Keratinocyte (primary cell): ENCODE data around the gene IDH1. TPM values are rescaled to one million over a fixed set of nuclear protein-coding genes. Genes with fewer than 3 reads are reported as not detected.

Source experiments
- DNase-seq: peaks from one replicate; pipeline ENCODE4 v3.0.0-alpha.2; 2011; ENCODE audit warnings: low read depth, missing footprints, low spot score
- FAIRE-seq: peaks from 2 replicates; lab custom pipeline; 2011; peaks lifted over from hg19 to GRCh38; lab: Jason Lieb, UNC
- H2AFZ ChIP-seq: 2 replicates; pipeline ENCODE4 v1.6.0; 2012; ENCODE audit warnings: low read length, control low read depth, inconsistent platforms; ENCODE audit not compliant: control insufficient read depth
- H3K27ac ChIP-seq: 2 replicates; pipeline ENCODE4 v1.5.1; 2011; ENCODE audit warnings: low read length; ENCODE audit not compliant: control insufficient read depth, insufficient read depth
- H3K27me3 ChIP-seq: 3 replicates; pipeline ENCODE4 v1.6.0; 2011; ENCODE audit warnings: low read length; ENCODE audit not compliant: control insufficient read depth, insufficient read depth; ENCODE audit errors: extremely low read depth
- H3K36me3 ChIP-seq, 2 experiments: 2 replicates in 1 of 2; 3 replicates in 1 of 2; pipeline ENCODE4 v1.5.1; 2011; ENCODE audit warnings: low read length in 2 of 2, mild to moderate bottlenecking in 1 of 2; ENCODE audit not compliant: control insufficient read depth in 2 of 2, insufficient read depth in 2 of 2; ENCODE audit errors: extremely low read depth in 1 of 2
- H3K4me1 ChIP-seq: 3 replicates; pipeline ENCODE4 v1.5.1; 2011; ENCODE audit warnings: low read length; ENCODE audit not compliant: control insufficient read depth, insufficient read depth; ENCODE audit errors: extremely low read depth
- H3K4me2 ChIP-seq: 3 replicates; pipeline ENCODE4 v1.6.0; 2011; ENCODE audit warnings: low read depth, low read length; ENCODE audit not compliant: control insufficient read depth, insufficient read depth; ENCODE audit errors: extremely low read depth
- H3K4me3 ChIP-seq, 3 experiments: fragments of 200-600 bp in 1 of 3; sonication (generic) in 1 of 3; 2 replicates in 2 of 3; 3 replicates in 1 of 3; pipeline ENCODE4 v1.5.1; 2011 to 2016; ENCODE audit warnings: low read length in 3 of 3, mild to moderate bottlenecking in 3 of 3, control low read depth in 2 of 3, inconsistent platforms in 1 of 3, low read depth in 1 of 3, mixed read lengths in 1 of 3, mixed run types in 1 of 3, moderate library complexity in 1 of 3; ENCODE audit not compliant: control insufficient read depth in 2 of 3, insufficient read depth in 2 of 3; ENCODE audit errors: extremely low read depth in 1 of 3
- H3K79me2 ChIP-seq: 2 replicates; pipeline ENCODE4 v1.6.0; 2012; ENCODE audit warnings: low read length; ENCODE audit not compliant: control insufficient read depth, insufficient read depth
- H3K9ac ChIP-seq: 3 replicates; pipeline ENCODE4 v1.6.0; 2011; ENCODE audit warnings: low read length; ENCODE audit not compliant: control insufficient read depth, insufficient read depth; ENCODE audit errors: extremely low read depth
- H3K9me1 ChIP-seq: 3 replicates; pipeline ENCODE4 v1.6.0; 2011; ENCODE audit warnings: low read length; ENCODE audit not compliant: control insufficient read depth, insufficient read depth; ENCODE audit errors: extremely low read depth
- H3K9me3 ChIP-seq: 2 replicates; pipeline ENCODE4 v1.5.1; 2012; ENCODE audit warnings: low read depth, low read length; ENCODE audit not compliant: control insufficient read depth
- H4K20me1 ChIP-seq: 3 replicates; pipeline ENCODE4 v1.6.0; 2011; ENCODE audit warnings: low read length; ENCODE audit not compliant: control insufficient read depth, insufficient read depth; ENCODE audit errors: extremely low read depth
- EZH2 ChIP-seq: IDR thresholded peaks from one replicate; pipeline ENCODE4 v1.6.1; 2012; ENCODE audit warnings: inconsistent platforms, mild to moderate bottlenecking, low read length, moderate library complexity
- dilution Hi-C: fragments of 300-500 bp; cut with MboI; formaldehyde crosslinking; loops from one replicate; pipeline ENCODE4 v1.7.0; 2020; ENCODE audit warnings: low sequenced_read_pairs; ENCODE audit not compliant: extremely low pct_ligation_motif_present
- polyA plus RNA-seq, 5 experiments: library from polyadenylated mRNA; depleted of rRNA in 3 of 5; stranded (reverse) in 3 of 5; stranded (forward) in 1 of 5; unstranded in 1 of 5; fragments of >200 nt; gene quantifications; 1 replicate in 1 of 5; 2 replicates in 3 of 5; 3 replicates in 1 of 5; pipeline versions ENCODE4 v1.2.1 to v1.2.3, GENCODE V29; 2011 to 2012; ENCODE audit warnings: missing spikeins in 2 of 5, low read depth in 1 of 5, low replicate concordance in 1 of 5
- TF ChIP-seq, protein P1 (sequence below), 3 experiments: IDR thresholded peaks in 1 of 3; conservative IDR thresholded peaks in 1 of 3; optimal IDR thresholded peaks in 1 of 3; 2 replicates in 2 of 3; 3 replicates in 1 of 3; pipeline versions ENCODE3 to v1.5.1; 2011; ENCODE audit warnings: low read length in 3 of 3, mild to moderate bottlenecking in 3 of 3, moderate library complexity in 2 of 3, control low read depth in 1 of 3, inconsistent platforms in 1 of 3; ENCODE audit not compliant: insufficient read depth in 2 of 3; ENCODE audit errors: extremely low read depth in 1 of 3

IDH1 gene
- polyA plus RNA-seq, 1 donor (not counting 4 experiments of a cell fraction or from before 2014, with no cell fraction given), result 160 TPM

DNA sequence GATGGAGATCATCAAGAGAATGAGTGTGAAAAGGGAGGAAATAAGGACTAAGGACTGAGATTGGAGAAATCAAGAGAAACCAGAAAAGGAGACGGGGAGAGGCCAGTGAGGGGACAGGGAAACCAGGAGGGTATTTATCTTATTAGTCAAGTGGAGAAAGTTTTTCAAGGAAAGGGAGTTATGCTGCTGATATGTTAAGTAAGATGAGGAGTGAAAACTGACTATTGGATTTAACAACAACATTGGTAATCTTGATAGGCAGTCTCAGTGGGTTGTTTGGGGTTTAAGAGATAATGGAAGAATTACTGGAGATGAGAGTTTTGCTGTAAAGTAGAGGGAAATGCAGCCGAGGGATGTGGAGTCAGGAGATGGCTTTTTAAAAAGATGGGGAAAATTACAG lies 41.7 kb upstream of the IDH1 start:
- no peaks in the 10 kb centered on the region for H3K9me3 ChIP-seq
- no peak overlapping the region for H3K27ac ChIP-seq
- H3K4me2 ChIP-seq, result no peak overlapping the region
- no peak overlapping the region for H3K4me3 ChIP-seq
- no peak for DNase-seq
- no peaks in the 10 kb centered on the region for H3K9me1 ChIP-seq
- H3K9ac ChIP-seq, result no peak overlapping the region
- FAIRE-seq, result no peak
- H2AFZ ChIP-seq, result no peak overlapping the region
- no peaks in the 10 kb centered on the region for H4K20me1 ChIP-seq
- no peaks in the 10 kb centered on the region for H3K79me2 ChIP-seq
- no peaks in the 10 kb centered on the region for H3K27me3 ChIP-seq
- peaks cover 16% of the 10 kb centered on the region for H3K4me1 ChIP-seq
- no peak for TF ChIP-seq EZH2
- TF ChIP-seq, protein P1, sequence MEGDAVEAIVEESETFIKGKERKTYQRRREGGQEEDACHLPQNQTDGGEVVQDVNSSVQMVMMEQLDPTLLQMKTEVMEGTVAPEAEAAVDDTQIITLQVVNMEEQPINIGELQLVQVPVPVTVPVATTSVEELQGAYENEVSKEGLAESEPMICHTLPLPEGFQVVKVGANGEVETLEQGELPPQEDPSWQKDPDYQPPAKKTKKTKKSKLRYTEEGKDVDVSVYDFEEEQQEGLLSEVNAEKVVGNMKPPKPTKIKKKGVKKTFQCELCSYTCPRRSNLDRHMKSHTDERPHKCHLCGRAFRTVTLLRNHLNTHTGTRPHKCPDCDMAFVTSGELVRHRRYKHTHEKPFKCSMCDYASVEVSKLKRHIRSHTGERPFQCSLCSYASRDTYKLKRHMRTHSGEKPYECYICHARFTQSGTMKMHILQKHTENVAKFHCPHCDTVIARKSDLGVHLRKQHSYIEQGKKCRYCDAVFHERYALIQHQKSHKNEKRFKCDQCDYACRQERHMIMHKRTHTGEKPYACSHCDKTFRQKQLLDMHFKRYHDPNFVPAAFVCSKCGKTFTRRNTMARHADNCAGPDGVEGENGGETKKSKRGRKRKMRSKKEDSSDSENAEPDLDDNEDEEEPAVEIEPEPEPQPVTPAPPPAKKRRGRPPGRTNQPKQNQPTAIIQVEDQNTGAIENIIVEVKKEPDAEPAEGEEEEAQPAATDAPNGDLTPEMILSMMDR (optimal IDR thresholded peaks at IDR 0.05 in 1 of 3, IDR thresholded peaks at IDR 0.05 in 1 of 3, conservative IDR thresholded peaks at IDR 0.05 in 1 of 3; ENCODE audit: extremely low read depth in 1 of 3, insufficient read depth in 2 of 3, low read length in 3 of 3), result no peak
- dilution Hi-C loops, result no loop called here
- H3K36me3 ChIP-seq, result peaks cover 4 to 16% of the 10 kb centered on the region in 2 experiments

DNA sequence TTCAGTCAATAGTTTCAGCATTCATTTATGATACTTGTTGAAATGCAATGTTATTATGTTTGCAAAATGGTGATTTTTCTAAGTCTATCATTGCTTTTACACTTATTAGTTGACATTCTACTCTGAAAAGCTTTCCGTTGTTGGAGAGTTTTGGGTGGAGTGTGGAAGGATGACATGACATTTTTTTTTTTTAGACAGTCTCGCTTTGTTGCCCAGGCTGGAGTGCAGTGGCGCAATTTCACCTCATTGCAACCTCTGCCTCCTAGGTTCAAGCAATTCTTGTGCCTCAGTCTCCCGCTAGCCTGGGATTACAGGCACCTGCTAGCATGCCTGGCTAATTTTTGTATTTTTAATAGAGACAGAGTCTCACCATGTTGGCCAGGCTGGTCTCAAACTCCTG lies 41.0 kb upstream of the IDH1 start:
- H3K9me1 ChIP-seq, result no peaks in the 10 kb centered on the region
- no peaks in the 10 kb centered on the region for H4K20me1 ChIP-seq
- DNase-seq (no peak), FAIRE-seq (no peak)
- no peak overlapping the region for H3K4me3 ChIP-seq
- peaks cover 8% of the 10 kb centered on the region for H3K4me1 ChIP-seq
- dilution Hi-C loops, result no loop called here
- H3K27me3 ChIP-seq, result no peaks in the 10 kb centered on the region
- peaks cover 4 to 12% of the 10 kb centered on the region in 2 experiments for H3K36me3 ChIP-seq
- no peaks in the 10 kb centered on the region for H3K9me3 ChIP-seq
- TF ChIP-seq, protein P1 (optimal IDR thresholded peaks at IDR 0.05 in 1 of 3, IDR thresholded peaks at IDR 0.05 in 1 of 3, conservative IDR thresholded peaks at IDR 0.05 in 1 of 3; ENCODE audit: extremely low read depth in 1 of 3, insufficient read depth in 2 of 3, low read length in 3 of 3), result no peak
- no peak for TF ChIP-seq EZH2
- H3K27ac ChIP-seq, result no peak overlapping the region
- no peak overlapping the region for H2AFZ ChIP-seq
- H3K9ac ChIP-seq, result no peak overlapping the region
- H3K4me2 ChIP-seq, result no peak overlapping the region
- H3K79me2 ChIP-seq, result peaks cover 1% of the 10 kb centered on the region
